Erythroblast (primary cell): ENCODE measurements around the gene RCC2.

ENCODE experiments used
- GATA1 ChIP-seq: IDR thresholded peaks from 2 replicates; pipeline ENCODE4 v1.6.1; 2011; ENCODE audit warnings: low read depth, mild to moderate bottlenecking, control low read depth, low read length, moderate library complexity
- POLR2A ChIP-seq: IDR thresholded peaks from 2 replicates; pipeline ENCODE4 v1.6.1; 2011; ENCODE audit warnings: mild to moderate bottlenecking, low read length

DNA sequence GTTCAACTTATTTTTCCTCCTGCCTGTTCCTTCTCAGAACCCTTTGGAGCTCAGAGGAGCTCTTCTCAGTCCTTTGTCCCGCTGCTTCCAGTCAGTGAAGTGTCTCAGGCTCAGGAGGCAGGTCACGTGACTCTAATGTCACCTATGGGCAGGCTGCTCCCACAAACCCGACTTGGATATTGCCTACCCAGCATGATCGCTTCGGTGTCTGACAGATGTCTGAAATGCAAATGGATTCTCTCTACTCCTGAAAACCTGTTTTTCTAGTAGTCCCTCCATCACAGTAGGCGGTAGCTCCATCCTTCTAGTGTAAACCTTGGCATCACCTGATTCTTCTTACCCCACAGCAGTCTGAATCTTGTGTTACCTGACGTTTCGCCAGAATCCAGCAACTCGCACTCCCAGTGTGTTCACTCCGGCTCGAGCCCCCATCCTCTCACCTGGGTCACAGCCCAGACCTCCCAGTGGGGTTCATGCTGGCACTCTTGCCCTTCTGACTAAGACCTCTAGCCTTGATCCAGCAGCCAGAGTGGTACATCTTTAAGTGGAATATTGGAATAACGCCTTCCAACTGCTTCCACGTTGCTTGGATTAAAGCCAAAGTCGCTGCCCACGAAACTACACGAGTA is 62.0 kb downstream of the RCC2 start:
- no peak for TF ChIP-seq POLR2A
- TF ChIP-seq GATA1 = no peak
